HG02943 (cell line): Measurements from ENCODE around the gene MUC12.
"Not testable (repeated sequence)": the region's sequence is repeated elsewhere in the genome, so short reads cannot be mapped to it uniquely, and the experiment has no call there.

Source experiments
- ATAC-seq: cut with Tn5 transposase; IDR thresholded peaks from one replicate; pipeline ENCODE4 v1.9.1; 2021; ENCODE audit warnings: mild to moderate bottlenecking, low read depth, moderate library complexity; ENCODE audit not compliant: unreplicated experiment

The MUC12 gene

GRCh38 chr7:100969066-100969615 is at the start of gene MUC12:
TSS of gene MUC12 (plus strand) at chr7:100969565. CDS start at chr7:100969623, 58 bp downstream.
- no peak for ATAC-seq

GRCh38 chr7:100919779-100920437 is 49.5 kb upstream of the MUC12 start:
- ATAC-seq = not testable (repeated sequence)

- ATAC-seq = no peak
Observed at GRCh38 chr7:100921039-100921438, 48.3 kb upstream of the MUC12 start.

- not testable (repeated sequence) for ATAC-seq
Observed at GRCh38 chr7:100923616-100924015, 45.7 kb upstream of the MUC12 start.

- no peak for ATAC-seq
Observed at GRCh38 chr7:100929808-100930174, 39.6 kb upstream of the MUC12 start.

- ATAC-seq = no peak
Observed at GRCh38 chr7:100933734-100934133, 35.6 kb upstream of the MUC12 start.

GRCh38 chr7:100935381-100935780 is 34.0 kb upstream of the MUC12 start:
- not testable (repeated sequence) for ATAC-seq

GRCh38 chr7:100936167-100936566 is 33.2 kb upstream of the MUC12 start:
- not testable (repeated sequence) for ATAC-seq

- no peak for ATAC-seq
Observed at GRCh38 chr7:100942045-100942774, 27.2 kb upstream of the MUC12 start.

GRCh38 chr7:100943693-100944092 is 25.7 kb upstream of the MUC12 start:
- ATAC-seq = no peak

GRCh38 chr7:100944138-100944537 is 25.2 kb upstream of the MUC12 start:
- no peak for ATAC-seq

- no peak for ATAC-seq
Observed at GRCh38 chr7:100946111-100946510, 23.3 kb upstream of the MUC12 start.

GRCh38 chr7:100946766-100947365 is 22.5 kb upstream of the MUC12 start:
- no peak for ATAC-seq

- ATAC-seq = no peak
Observed at GRCh38 chr7:100947792-100948191, 21.6 kb upstream of the MUC12 start.

GRCh38 chr7:100949227-100949932 is 20.0 kb upstream of the MUC12 start, which contains the start of gene MUC3A:
TSS of gene MUC3A (plus strand) at chr7:100949534. CDS start at chr7:100949625, 91 bp downstream.
- ATAC-seq = no peak

- ATAC-seq = no peak
Observed at GRCh38 chr7:100949933-100950443, 19.4 kb upstream of the MUC12 start.

GRCh38 chr7:100951172-100951571 is 18.2 kb upstream of the MUC12 start:
- no peak for ATAC-seq

- no peak for ATAC-seq
Observed at GRCh38 chr7:100951888-100952560, 17.3 kb upstream of the MUC12 start.

- ATAC-seq = no peak
Observed at GRCh38 chr7:100952641-100953040, 16.7 kb upstream of the MUC12 start.
